Measurements from ENCODE around the gene DYNC2I2.
"Not testable (repeated sequence)": the region's sequence is repeated elsewhere in the genome, so short reads cannot be mapped to it uniquely, and the experiment has no call there.

Gene DYNC2I2

GRCh38 chr9:128611600-128612394 lies 44.9 kb downstream of the DYNC2I2 start:
- no peak for DNase-seq

- no peak for DNase-seq
Measured at GRCh38 chr9:128610897-128611296, 45.8 kb downstream of the DYNC2I2 start.

GRCh38 chr9:128607642-128608350 lies 48.9 kb downstream of the DYNC2I2 start:
- no peak for DNase-seq

GRCh38 chr9:128603697-128604096 lies 53.0 kb downstream of the DYNC2I2 start:
- DNase-seq: no peak

- no peak for DNase-seq
Measured at GRCh38 chr9:128600099-128600498, 56.5 kb downstream of the DYNC2I2 start.

- DNase-seq: no peak
Measured at GRCh38 chr9:128595471-128595870, 61.2 kb downstream of the DYNC2I2 start.

GRCh38 chr9:128593856-128594255 lies 62.8 kb downstream of the DYNC2I2 start:
- DNase-seq: no peak

- DNase-seq: no peak
Measured at GRCh38 chr9:128593039-128593438, 63.6 kb downstream of the DYNC2I2 start.

- DNase-seq: no peak
Measured at GRCh38 chr9:128588581-128589233, 67.9 kb downstream of the DYNC2I2 start.

GRCh38 chr9:128587453-128587852 lies 69.2 kb downstream of the DYNC2I2 start:
- DNase-seq: no peak

- not testable (repeated sequence) for DNase-seq
Measured at GRCh38 chr9:128586934-128587333, 69.7 kb downstream of the DYNC2I2 start.

- not testable (repeated sequence) for DNase-seq
Measured at GRCh38 chr9:128585155-128585554, 71.5 kb downstream of the DYNC2I2 start.
